ENCODE measurements around the gene DNAJB2. TPM values are rescaled to one million over a fixed set of nuclear protein-coding genes. Genes with fewer than 3 reads are reported as not detected.

The DNAJB2 gene
- polyA plus RNA-seq, 1 of the 3 experiments (the other 2 are of a cell fraction) = 39.9 TPM

GRCh38 chr2:219230059-219230540 lies 49.1 kb upstream of the DNAJB2 start:
- H2AFZ ChIP-seq (ENCODE audit: low read depth) = peak overlapping the region; percentile 80
- TF ChIP-seq GATA2 (CRISPR knock-in tag; IDR thresholded peaks at IDR 0.05) (no peak), TEAD4 (IDR thresholded peaks at IDR 0.05; ENCODE audit: borderline replicate concordance, insufficient read depth) (no peak), REST (IDR thresholded peaks at IDR 0.05; ENCODE audit: low read depth, low read length) (no peak), FOXM1 (IDR thresholded peaks at IDR 0.05; ENCODE audit: low read depth) (no peak), RXRA (IDR thresholded peaks at IDR 0.05; ENCODE audit: borderline replicate concordance, low read depth) (no peak), TAF1 (IDR thresholded peaks at IDR 0.05; ENCODE audit: borderline replicate concordance, low read depth, low read length) (no peak), YY1 (IDR thresholded peaks at IDR 0.05; ENCODE audit: low read depth) (no peak), SIN3A (IDR thresholded peaks at IDR 0.05; ENCODE audit: borderline replicate concordance, low read depth, low read length) (no peak), USF2 (IDR thresholded peaks at IDR 0.05; ENCODE audit: borderline replicate concordance, low read depth, low read length) (no peak), JUND (IDR thresholded peaks at IDR 0.05) (no peak), POLR2AphosphoS5 (IDR thresholded peaks at IDR 0.05; ENCODE audit: low read depth, low read length) (no peak; the same call in 1 of the 2 replicates), FOXJ3 (CRISPR knock-in tag; IDR thresholded peaks at IDR 0.05) (no peak), CTCF (IDR thresholded peaks at IDR 0.05) (no peak), GABPA (IDR thresholded peaks at IDR 0.05; ENCODE audit: low read depth) (no peak), FOSL2 (IDR thresholded peaks at IDR 0.05; ENCODE audit: borderline replicate concordance, low read depth) (no peak), RAD21 (IDR thresholded peaks at IDR 0.05; ENCODE audit: low read length) (no peak), USF1 (IDR thresholded peaks at IDR 0.05; ENCODE audit: borderline replicate concordance, low read depth) (no peak), NRF1 (IDR thresholded peaks at IDR 0.05; ENCODE audit: low read depth, low read length) (no peak), EZH2phosphoT487 (IDR thresholded peaks at IDR 0.05; ENCODE audit: borderline replicate concordance, low read depth) (no peak)
- peak overlapping the region; percentile 70 for H3K9ac ChIP-seq
- 0% methylated on average over 24 of the region's 24 CpGs for WGBS (ENCODE audit: low lambda C conversion rate)
- H4K20me1 ChIP-seq (ENCODE audit: insufficient read depth) = no peaks in the 10 kb centered on the region
- H3K9me2 ChIP-seq = no peaks in the 10 kb centered on the region
- H3K4me3 ChIP-seq (ENCODE audit: low read depth in 2 of 2, low read length in 1 of 2) = peak overlapping the region; percentile 82 to 87
- H3K9me3 ChIP-seq = no peaks in the 10 kb centered on the region
- DNase-seq = peak; percentile 65
- peaks cover 11% of the 10 kb centered on the region for H3F3A ChIP-seq (replicated peaks; ENCODE audit: insufficient read depth)
- H3K27me3 ChIP-seq (ENCODE audit: insufficient read depth) = no peaks in the 10 kb centered on the region
- ChIA-PET CTCF (interaction anchor here (0.9 to 5.1 kb wide), 8 partner anchors 11 to 70 kb away, joined by 3 to 40 read pairs (median 4); partner anchors contain the start of genes ABCB6 and NHEJ1), POLR2A (interaction anchor here (0.6 to 2.7 kb wide), 5 partner anchors 12 to 268 kb away, joined by 3 to 23 read pairs (median 8); partner anchors contain the start of genes ABCB6, CNPPD1, GLB1L and STK16)
- peak overlapping the region; percentile 87 for H3K4me2 ChIP-seq
- H3K27ac ChIP-seq (ENCODE audit: low read depth in 2 of 2, low read length in 1 of 2) = peak overlapping the region; percentile 74 to 77
- peaks cover 27% of the 10 kb centered on the region for H3K79me2 ChIP-seq (ENCODE audit: insufficient read depth)
- H3K4me1 ChIP-seq (ENCODE audit: control insufficient read depth in 1 of 2, insufficient read depth in 2 of 2, low read depth in 1 of 2, low read length in 1 of 2) = peaks cover 3 to 16% of the 10 kb centered on the region in 2 experiments; a peak in 1 of 4 replicates
- H3K36me3 ChIP-seq (replicated peaks in 1 of 2; ENCODE audit: control insufficient read depth in 1 of 2, insufficient read depth in 2 of 2, low read length in 1 of 2) = peaks cover 14 to 39% of the 10 kb centered on the region in 2 experiments
